HG02588 (cell line): Measurements from ENCODE around the gene EBP.

ENCODE experiments used
- ATAC-seq: cut with Tn5 transposase; IDR thresholded peaks from one replicate; pipeline ENCODE4 v1.9.1; 2021; ENCODE audit warnings: mild to moderate bottlenecking, moderate library complexity; ENCODE audit not compliant: unreplicated experiment

Gene EBP

DNA sequence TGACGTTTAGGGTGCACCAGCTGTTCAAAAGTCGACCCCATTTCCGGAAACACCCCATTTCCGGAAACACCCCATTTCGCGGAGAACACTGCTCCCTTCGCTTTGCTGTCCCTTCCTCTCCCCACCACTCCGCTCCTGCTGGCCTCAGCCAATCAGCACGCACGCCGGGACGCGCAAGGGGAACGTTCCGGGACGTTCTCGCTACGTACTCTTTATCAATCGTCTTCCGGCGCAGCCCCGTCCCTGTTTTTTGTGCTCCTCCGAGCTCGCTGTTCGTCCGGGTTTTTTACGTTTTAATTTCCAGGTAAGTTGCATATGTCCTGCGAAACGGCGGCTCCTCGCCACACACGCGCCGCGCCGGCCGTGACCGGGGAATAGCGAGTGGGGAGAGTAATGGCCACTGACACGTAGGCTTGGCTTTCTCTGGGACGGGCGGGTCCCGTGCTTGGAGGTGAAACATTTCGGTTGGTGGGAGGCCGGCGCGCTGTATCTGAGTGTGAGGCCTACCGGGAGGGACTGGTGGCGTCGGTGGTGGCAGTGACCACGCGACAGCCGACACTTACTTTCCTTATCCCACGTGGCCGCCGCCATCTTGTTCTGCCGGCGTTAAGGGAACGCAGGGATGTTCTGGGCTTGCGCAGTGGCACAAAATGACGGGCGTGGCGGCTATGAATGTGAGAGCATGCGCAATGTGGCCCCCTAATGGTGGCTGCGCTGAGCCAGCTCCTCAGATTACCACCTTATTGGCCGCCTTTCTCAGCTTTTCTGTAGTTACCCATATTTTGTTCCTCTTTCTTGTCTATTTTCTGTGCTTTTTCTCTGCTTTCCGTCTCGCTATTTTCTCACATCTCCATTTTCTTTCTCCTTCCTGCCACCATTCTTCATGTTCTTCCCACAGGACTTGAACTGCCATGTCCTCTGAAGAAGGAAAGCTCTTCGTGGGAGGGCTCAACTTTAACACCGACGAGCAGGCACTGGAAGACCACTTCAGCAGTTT, 53.0 kb downstream of the EBP start, which contains the start of gene RBM3:
Gene RBM3, plus strand, starts transcription at position 215 of the 997 bp plus-strand sequence. Its CDS starts 697 bp downstream, at position 912.
- peak; percentile 83 for ATAC-seq

GRCh38 chrX:48575642-48576041, 54.0 kb downstream of the EBP start:
- no peak for ATAC-seq

DNA sequence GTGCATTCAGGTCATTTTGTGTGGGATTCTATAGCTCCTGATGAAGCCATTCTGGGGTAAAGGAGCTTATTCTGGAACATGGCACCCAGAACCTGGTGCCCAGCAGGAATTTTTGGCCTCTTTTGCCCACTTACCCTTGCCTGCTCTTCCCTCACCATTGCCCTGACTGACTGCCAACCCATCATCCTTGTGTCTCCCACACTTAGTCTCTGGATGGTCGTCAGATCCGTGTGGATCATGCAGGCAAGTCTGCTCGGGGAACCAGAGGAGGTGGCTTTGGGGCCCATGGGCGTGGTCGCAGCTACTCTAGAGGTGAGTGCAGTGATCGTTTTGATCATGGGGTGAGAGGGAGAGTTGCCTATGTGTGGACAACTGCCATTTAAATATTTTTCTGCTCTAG, 54.5 kb downstream of the EBP start:
- no peak for ATAC-seq
